ENCODE results near the gene KLHL12. TPM values are rescaled to one million over a fixed set of nuclear protein-coding genes. Genes with fewer than 3 reads are reported as not detected.

The KLHL12 gene
- total RNA-seq, 1 experiment from 2014 or later, result 33.8 TPM

DNA sequence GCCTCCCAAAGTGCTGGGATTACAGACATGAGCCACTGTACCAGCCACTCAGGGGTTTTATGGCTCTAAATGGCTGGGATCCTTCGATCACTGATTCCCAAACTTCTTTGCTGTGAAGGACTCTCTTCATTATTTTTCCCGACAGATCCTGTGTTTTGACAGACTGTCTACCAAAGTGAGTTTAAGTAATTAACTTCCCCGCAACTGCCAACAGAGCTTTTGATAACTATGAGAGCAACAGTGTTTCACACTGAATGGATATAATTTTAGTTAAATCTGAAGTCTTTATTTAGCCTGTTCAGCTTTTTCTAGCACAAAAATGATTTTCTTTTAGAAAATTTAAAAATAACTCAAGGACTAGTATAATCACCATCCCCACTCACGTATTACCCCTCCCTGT, 25.5 kb downstream of the KLHL12 start:
- Histone ChIP-seq H3K79me2 (ENCODE audit: insufficient read depth, low read length) (no peaks in the 10 kb centered on the region), H3K4me1 (ENCODE audit: control insufficient read depth in 1 of 2, insufficient read depth in 2 of 2, low read length in 2 of 2) (no peaks in the 10 kb centered on the region), H3K4me2 (ENCODE audit: low read length) (no peak overlapping the region), H3K9ac (ENCODE audit: low read length) (no peak overlapping the region), H4K20me1 (ENCODE audit: insufficient read depth) (no peaks in the 10 kb centered on the region), H3K4me3 (replicated peaks in 1 of 2; ENCODE audit: low read depth in 1 of 2, low read length in 2 of 2) (no peak overlapping the region), H3K9me2 (ENCODE audit: insufficient read depth) (no peaks in the 10 kb centered on the region), H3K36me3 (ENCODE audit: control insufficient read depth in 1 of 2, insufficient read depth in 2 of 2, low read length in 2 of 2) (peaks cover 5 to 6% of the 10 kb centered on the region in 2 experiments; a peak in 3 of 4 replicates), H2AFZ (ENCODE audit: low read depth, low read length, poor library complexity, severe bottlenecking) (no peak overlapping the region), H3K9me3 (ENCODE audit: control insufficient read depth in 1 of 2, insufficient read depth in 1 of 2, low read depth in 1 of 2, low read length in 2 of 2) (no peaks in the 10 kb centered on the region), H3K27ac (ENCODE audit: low read depth, low read length) (no peak overlapping the region), H3K27me3 (ENCODE audit: insufficient read depth, low read length) (no peaks in the 10 kb centered on the region)
- intact Hi-C loops (cut with micrococcal nuclease), result no loop called here
- DNase-seq (ENCODE audit: low read depth, low spot score) (no peak), ATAC-seq (no peak)
- CTCF ChIA-PET, result no interaction called here
- BruUV-seq (replicated peaks), result no TSS peak
- POLR2A ChIA-PET, result no interaction called here
- RAD21 ChIA-PET (ENCODE audit: low non-redundant PET in 1 of 2, low total read pairs in 2 of 2, uncharacterized antibody in 2 of 2, unreplicated experiment in 2 of 2), result no interaction called here
- TF ChIP-seq EZH2 (IDR thresholded peaks at IDR 0.05) (no peak), EGR1 (IDR thresholded peaks at IDR 0.05; ENCODE audit: low read depth) (no peak), POLR2AphosphoS5 (IDR thresholded peaks at IDR 0.05; ENCODE audit: low read depth, low read length) (no peak), CBX3 (IDR thresholded peaks at IDR 0.05; ENCODE audit: low read depth) (no peak), JUND (IDR thresholded peaks at IDR 0.05) (no peak), ELF1 (IDR thresholded peaks at IDR 0.05; ENCODE audit: borderline replicate concordance, low read depth) (no peak), ZBTB33 (IDR thresholded peaks at IDR 0.05; ENCODE audit: extremely low read depth, insufficient replicate concordance, low read length) (no peak), TCF7L2 (IDR thresholded peaks at IDR 0.05; ENCODE audit: borderline replicate concordance, extremely low read depth, insufficient read depth, insufficient read length) (no peak), ZFX (IDR thresholded peaks at IDR 0.05) (no peak), CTCF (IDR thresholded peaks at IDR 0.05 in 2 of 3, conservative IDR thresholded peaks at IDR 0.05 in 1 of 3; ENCODE audit: borderline replicate concordance in 1 of 3, insufficient read depth in 1 of 3, low read depth in 2 of 3, low read length in 2 of 3) (no peak), ZNF274 (IDR thresholded peaks at IDR 0.05; ENCODE audit: low read depth, low read length) (no peak), FOSL1 (IDR thresholded peaks at IDR 0.05; ENCODE audit: low read depth) (no peak), CEBPB (IDR thresholded peaks at IDR 0.05; ENCODE audit: low read depth) (no peak), YY1 (IDR thresholded peaks at IDR 0.05; ENCODE audit: extremely low read depth, insufficient replicate concordance, low read depth, low read length) (no peak)
